AG08396 (cell line): ENCODE measurements around the gene SLC17A5.
A peak's percentile ranks its signal among the peaks of the same experiment; 100 is the strongest.
"Not testable (repeated sequence)": the region's sequence is repeated elsewhere in the genome, so short reads cannot be mapped to it uniquely, and the experiment has no call there.

Source experiments
- DNase-seq: peaks from one replicate; pipeline ENCODE4 v3.0.0; 2012; ENCODE audit warnings: low spot score, mixed read lengths

The SLC17A5 gene

GRCh38 chr6:73566486-73566871, 87.3 kb downstream of the SLC17A5 start:
- DNase-seq, result not testable (repeated sequence)

GRCh38 chr6:73565767-73566485, 87.9 kb downstream of the SLC17A5 start:
- peak; percentile 33 for DNase-seq

GRCh38 chr6:73564578-73565345, 89.0 kb downstream of the SLC17A5 start:
- no peak for DNase-seq

- no peak for DNase-seq
Measured at GRCh38 chr6:73562558-73562957, 91.2 kb downstream of the SLC17A5 start.

- DNase-seq, result no peak
Measured at GRCh38 chr6:73560853-73561407, 92.9 kb downstream of the SLC17A5 start.

- no peak for DNase-seq
Measured at GRCh38 chr6:73560182-73560732, 93.5 kb downstream of the SLC17A5 start.

GRCh38 chr6:73559399-73559794, 94.4 kb downstream of the SLC17A5 start:
- not testable (repeated sequence) for DNase-seq

- no peak for DNase-seq
Measured at GRCh38 chr6:73558624-73559398, 95.0 kb downstream of the SLC17A5 start.

- no peak for DNase-seq
Measured at GRCh38 chr6:73556836-73557235, 97.0 kb downstream of the SLC17A5 start.

- DNase-seq, result not testable (repeated sequence)
Measured at GRCh38 chr6:73555380-73555949, 98.3 kb downstream of the SLC17A5 start.

- not testable (repeated sequence) for DNase-seq
Measured at GRCh38 chr6:73551115-73551514, 102.7 kb downstream of the SLC17A5 start.

GRCh38 chr6:73548458-73549446, 105.0 kb downstream of the SLC17A5 start:
- no peak for DNase-seq

- no peak for DNase-seq
Measured at GRCh38 chr6:73547036-73547435, 106.8 kb downstream of the SLC17A5 start.
